G401 (cell line): Measurements from ENCODE around the gene CFHR2. TPM values are rescaled to one million over a fixed set of nuclear protein-coding genes. Genes with fewer than 3 reads are reported as not detected.
"Not testable (repeated sequence)": the region's sequence is repeated elsewhere in the genome, so short reads cannot be mapped to it uniquely, and the experiment has no call there.

Experiments
- DNase-seq: peaks from one replicate; pipeline ENCODE4 v3.0.0-alpha.2; 2015; ENCODE audit warnings: low spot score
- in situ Hi-C: cut with HindIII; loops from 2 replicates; pipeline ENCODE4 v1.10.0; 2016; ENCODE audit warnings: low sequenced_read_pairs, mixed read lengths
- total RNA-seq: library from RNA; depleted of rRNA; stranded (reverse); fragments of >200 nt; shearing (Covaris generic); gene quantifications from 2 replicates; pipeline ENCODE4 v1.2.3, GENCODE V29; 2014; rRNA removed

CFHR2 gene
- total RNA-seq, 1 experiment from 2014 or later: not detected

- DNase-seq, in situ Hi-C loops: not testable (repeated sequence)
These were observed 48.5 kb downstream of the CFHR2 start for GRCh38 chr1:196991919-196992651.

- DNase-seq: no peak
- in situ Hi-C loops: no loop called here
These were observed 50.4 kb downstream of the CFHR2 start for GRCh38 chr1:196993916-196994315.

GRCh38 chr1:196997423-196997822 lies 53.9 kb downstream of the CFHR2 start:
- in situ Hi-C loops: no loop called here
- no peak for DNase-seq

- in situ Hi-C loops: no loop called here
- DNase-seq: no peak
These were observed 58.3 kb downstream of the CFHR2 start for GRCh38 chr1:197001828-197002227.

GRCh38 chr1:197003132-197003531 lies 59.6 kb downstream of the CFHR2 start:
- in situ Hi-C loops: no loop called here

GRCh38 chr1:197008861-197009260 lies 65.3 kb downstream of the CFHR2 start:
- DNase-seq: no peak
- in situ Hi-C loops: no loop called here

More at GRCh38 chr1:197003132-197003531, 59.6 kb downstream of the CFHR2 start:
- no peak for DNase-seq

Other genes starting within 250 kb of the CFHR2 start
- gene CFHR3, start 168.9 kb upstream of the CFHR2 start, total RNA-seq: not detected in 2 replicates
- gene CFHR1, start 124.0 kb upstream of the CFHR2 start, total RNA-seq: not detected in 2 replicates
- gene CFHR4, start 55.7 kb upstream of the CFHR2 start, total RNA-seq: not detected in 2 replicates
- gene CFHR5, start 33.8 kb downstream of the CFHR2 start, total RNA-seq: not detected in 2 replicates
- not detected in 2 replicates for gene F13B, start 123.5 kb downstream of the CFHR2 start, total RNA-seq
- gene ASPM, start 202.9 kb downstream of the CFHR2 start, total RNA-seq: 15.7 and 30.0 TPM in 2 replicates